Measurements from ENCODE around the gene PTPRD. TPM values are rescaled to one million over a fixed set of nuclear protein-coding genes. Genes with fewer than 3 reads are reported as not detected.

PTPRD gene
- total RNA-seq, 4 donors from 2014 or later = 0.72 to 8.0 (median 3.0) TPM

GRCh38 chr9:9558907-9559306, 1053.9 kb downstream of the PTPRD start:
- intact Hi-C loops (cut with DNase I; ENCODE audit: low total_unique reads) = no loop called here
- H3K4me3 ChIP-seq (ENCODE audit: low read depth, poor library complexity, severe bottlenecking) = no peak overlapping the region
- 98 to 99% methylated on average over 7 of the region's 7 CpGs for WGBS, 2 donors
- DNase-seq (ENCODE audit: low spot score in 2 of 2) = no peak
- no peak for TF ChIP-seq POLR2A (IDR thresholded peaks at IDR 0.05)
- no peak for TF ChIP-seq CTCF (IDR thresholded peaks at IDR 0.05)

- TF ChIP-seq POLR2A (IDR thresholded peaks at IDR 0.05) = no peak
- TF ChIP-seq CTCF (IDR thresholded peaks at IDR 0.05) = no peak
- H3K4me3 ChIP-seq (ENCODE audit: low read depth, poor library complexity, severe bottlenecking) = no peak overlapping the region
- WGBS, 2 donors = 72 to 79% methylated on average over 5 of the region's 5 CpGs
- intact Hi-C loops (cut with DNase I; ENCODE audit: low total_unique reads) = no loop called here
- DNase-seq (ENCODE audit: low spot score in 2 of 2) = no peak
These were observed 1054.9 kb downstream of the PTPRD start for GRCh38 chr9:9557804-9558334.

GRCh38 chr9:9556865-9557803, 1055.7 kb downstream of the PTPRD start:
- WGBS, 2 donors = 32 to 35% methylated on average over 4 of the region's 4 CpGs
- intact Hi-C loops (cut with DNase I; ENCODE audit: low total_unique reads) = no loop called here
- H3K4me3 ChIP-seq (ENCODE audit: low read depth, poor library complexity, severe bottlenecking) = no peak overlapping the region
- TF ChIP-seq POLR2A (IDR thresholded peaks at IDR 0.05) (no peak), CTCF (IDR thresholded peaks at IDR 0.05) (no peak)
- no peak for DNase-seq (ENCODE audit: low spot score in 2 of 2)

- no peak overlapping the region for H3K4me3 ChIP-seq (ENCODE audit: low read depth, poor library complexity, severe bottlenecking)
- no peak for DNase-seq (ENCODE audit: low spot score in 2 of 2)
- TF ChIP-seq POLR2A (IDR thresholded peaks at IDR 0.05) = no peak
- no peak for TF ChIP-seq CTCF (IDR thresholded peaks at IDR 0.05)
- intact Hi-C loops (cut with DNase I; ENCODE audit: low total_unique reads) = no loop called here
- 58 to 67% methylated on average over 2 of the region's 2 CpGs for WGBS, 2 donors
These were observed 1060.1 kb downstream of the PTPRD start for GRCh38 chr9:9552665-9553064.

GRCh38 chr9:9538766-9539165, 1074.0 kb downstream of the PTPRD start:
- TF ChIP-seq POLR2A (IDR thresholded peaks at IDR 0.05) (no peak), CTCF (IDR thresholded peaks at IDR 0.05) (no peak)
- intact Hi-C loops (cut with DNase I; ENCODE audit: low total_unique reads) = no loop called here
- no peak for DNase-seq (ENCODE audit: low spot score in 2 of 2)
- no peak overlapping the region for H3K4me3 ChIP-seq (ENCODE audit: low read depth, poor library complexity, severe bottlenecking)
